T follicular helper cell (primary cell): ENCODE data around the gene MARK2.
"Not testable (repeated sequence)": the region's sequence is repeated elsewhere in the genome, so short reads cannot be mapped to it uniquely, and the experiment has no call there.

Source experiments
- DNase-seq: peaks from one replicate; pipeline ENCODE4 v3.0.0-alpha.2; 2020; ENCODE audit warnings: low read depth
- total RNA-seq, 2 experiments: gene quantifications; one replicate each; lab custom pipeline; 2026; lab: John Stamatoyannopoulos, UW

The MARK2 gene
- 42.7 to 71.4 reads per million in 2 experiments for total RNA-seq

- peak; percentile 100 for DNase-seq
These were observed at the start of gene MARK2 for GRCh38 chr11:63838678-63839507. Gene MARK2 (plus strand): TSS chr11:63839110. CDS start chr11:63839507, 397 bp downstream.

GRCh38 chr11:63791495-63792167, 47.3 kb upstream of the MARK2 start:
- DNase-seq, result no peak

GRCh38 chr11:63793161-63793560, 45.7 kb upstream of the MARK2 start:
- DNase-seq, result no peak

GRCh38 chr11:63795066-63795465, 43.8 kb upstream of the MARK2 start:
- no peak for DNase-seq

- DNase-seq, result no peak
These were observed 38.0 kb upstream of the MARK2 start for GRCh38 chr11:63800921-63801320.

- no peak for DNase-seq
These were observed 36.1 kb upstream of the MARK2 start for GRCh38 chr11:63802637-63803414.

- DNase-seq, result no peak
These were observed 34.7 kb upstream of the MARK2 start for GRCh38 chr11:63804259-63804658.

GRCh38 chr11:63805844-63806415, 33.0 kb upstream of the MARK2 start:
- DNase-seq, result no peak

- DNase-seq, result not testable (repeated sequence)
These were observed 28.5 kb upstream of the MARK2 start for GRCh38 chr11:63810383-63810782.

- no peak for DNase-seq
These were observed 27.4 kb upstream of the MARK2 start for GRCh38 chr11:63811522-63811921.

GRCh38 chr11:63813035-63813562, 25.8 kb upstream of the MARK2 start, which contains the start of gene SPINDOC:
Gene SPINDOC (plus strand): TSS chr11:63813456. CDS start chr11:63813687, 231 bp downstream.
- peak; percentile 45 for DNase-seq

- peak; percentile 5 for DNase-seq
These were observed 25.1 kb upstream of the MARK2 start for GRCh38 chr11:63813563-63814382.

- no peak for DNase-seq
These were observed 24.6 kb upstream of the MARK2 start for GRCh38 chr11:63814383-63814736.

GRCh38 chr11:63816166-63816565, 22.7 kb upstream of the MARK2 start:
- DNase-seq, result no peak

GRCh38 chr11:63816732-63817131, 22.2 kb upstream of the MARK2 start:
- no peak for DNase-seq

- no peak for DNase-seq
These were observed 21.0 kb upstream of the MARK2 start for GRCh38 chr11:63817758-63818498.

GRCh38 chr11:63818609-63819008, 20.3 kb upstream of the MARK2 start:
- DNase-seq, result no peak

GRCh38 chr11:63821411-63821810, 17.5 kb upstream of the MARK2 start:
- DNase-seq, result no peak

- no peak for DNase-seq
These were observed 12.3 kb upstream of the MARK2 start for GRCh38 chr11:63826471-63827190.
